ENCODE measurements around the gene EFEMP1. TPM values are rescaled to one million over a fixed set of nuclear protein-coding genes. Genes with fewer than 3 reads are reported as not detected.

The EFEMP1 gene
- polyA plus RNA-seq, 1 of the 3 experiments (the other 2 are of a cell fraction), result 1,015 TPM

GRCh38 chr2:55824551-55825096 lies 99.0 kb downstream of the EFEMP1 start:
- Histone ChIP-seq H4K20me1 (ENCODE audit: insufficient read depth) (no peaks in the 10 kb centered on the region), H3K9me2 (peaks cover 4% of the 10 kb centered on the region; the same call in 1 of the 2 replicates), H3K4me2 (no peak overlapping the region), H2AFZ (ENCODE audit: low read depth) (no peak overlapping the region), H3K79me2 (ENCODE audit: insufficient read depth) (no peaks in the 10 kb centered on the region), H3K4me3 (ENCODE audit: low read depth in 2 of 2, low read length in 1 of 2) (no peak overlapping the region), H3K27ac (ENCODE audit: low read depth in 2 of 2, low read length in 1 of 2) (no peak overlapping the region), H3K4me1 (ENCODE audit: control insufficient read depth in 1 of 2, insufficient read depth in 2 of 2, low read depth in 1 of 2, low read length in 1 of 2) (no peaks in the 10 kb centered on the region), H3F3A (replicated peaks; ENCODE audit: insufficient read depth) (peaks cover 4% of the 10 kb centered on the region), H3K27me3 (ENCODE audit: insufficient read depth) (no peaks in the 10 kb centered on the region), H3K36me3 (replicated peaks in 1 of 2; ENCODE audit: control insufficient read depth in 1 of 2, insufficient read depth in 2 of 2, low read length in 1 of 2) (no peaks in the 10 kb centered on the region), H3K9me3 (no peaks in the 10 kb centered on the region), H3K9ac (no peak overlapping the region)
- no peak for DNase-seq
- ChIA-PET CTCF (no interaction called here), POLR2A (no interaction called here)
- 71% methylated on average over 7 of the region's 14 CpGs for WGBS (ENCODE audit: low lambda C conversion rate)
- TF ChIP-seq NRF1 (IDR thresholded peaks at IDR 0.05; ENCODE audit: low read depth, low read length), result no peak
- TF ChIP-seq FOXJ3 (CRISPR knock-in tag; IDR thresholded peaks at IDR 0.05), result no peak
- TF ChIP-seq CHD2 (IDR thresholded peaks at IDR 0.05; ENCODE audit: low read length, partially characterized antibody), result no peak
- TF ChIP-seq NFIC (IDR thresholded peaks at IDR 0.05; ENCODE audit: borderline replicate concordance), result no peak
- TF ChIP-seq PBX3 (IDR thresholded peaks at IDR 0.05), result no peak
- no peak for TF ChIP-seq GATA2 (CRISPR knock-in tag; IDR thresholded peaks at IDR 0.05)
- TF ChIP-seq, protein P1, sequence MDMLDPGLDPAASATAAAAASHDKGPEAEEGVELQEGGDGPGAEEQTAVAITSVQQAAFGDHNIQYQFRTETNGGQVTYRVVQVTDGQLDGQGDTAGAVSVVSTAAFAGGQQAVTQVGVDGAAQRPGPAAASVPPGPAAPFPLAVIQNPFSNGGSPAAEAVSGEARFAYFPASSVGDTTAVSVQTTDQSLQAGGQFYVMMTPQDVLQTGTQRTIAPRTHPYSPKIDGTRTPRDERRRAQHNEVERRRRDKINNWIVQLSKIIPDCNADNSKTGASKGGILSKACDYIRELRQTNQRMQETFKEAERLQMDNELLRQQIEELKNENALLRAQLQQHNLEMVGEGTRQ (IDR thresholded peaks at IDR 0.05; ENCODE audit: borderline replicate concordance, low read depth, low read length), result no peak
- no peak for TF ChIP-seq TEAD4 (IDR thresholded peaks at IDR 0.05; ENCODE audit: borderline replicate concordance, insufficient read depth)
- no peak for TF ChIP-seq IRF3 (IDR thresholded peaks at IDR 0.05; ENCODE audit: low read depth, low read length)
- no peak for TF ChIP-seq TAF1 (IDR thresholded peaks at IDR 0.05; ENCODE audit: borderline replicate concordance, low read depth, low read length)
- no peak for TF ChIP-seq ELF1 (IDR thresholded peaks at IDR 0.05)
- no peak for TF ChIP-seq POLR2AphosphoS5 (IDR thresholded peaks at IDR 0.05; ENCODE audit: low read depth, low read length)
- no peak for TF ChIP-seq MAX (IDR thresholded peaks at IDR 0.05; ENCODE audit: low read depth)

Other genes with a start within 250 kb of the EFEMP1 start
- gene PNPT1, start 229.9 kb downstream of the EFEMP1 start, polyA plus RNA-seq (2012; rRNA removed), result 11.7 and 14.3 TPM in 2 replicates

All from SK-N-SH (cell line).